Adrenal gland (tissue), 12 donors: ENCODE data around the gene FAM163B. TPM values are rescaled to one million over a fixed set of nuclear protein-coding genes. Genes with fewer than 3 reads are reported as not detected.

ENCODE experiments used
- DNase-seq, 7 donors: peaks; one replicate each; pipeline ENCODE4 v3.0.0-alpha.2; 2019 to 2020
- H3K27ac ChIP-seq, 5 donors: fragments of 200-600 bp; sonication (generic) in 4 of 5; 1 replicate in 3 of 5; 2 replicates in 2 of 5; pipeline versions ENCODE4 v1.5.1 to v1.8.0; 2016 to 2020; ENCODE audit warnings: mild to moderate bottlenecking in 1 of 5
- H3K27me3 ChIP-seq: fragments of 200-600 bp; 2 replicates; pipeline ENCODE4 v1.8.0; 2021
- H3K36me3 ChIP-seq, 2 donors: fragments of 200-600 bp; replicated peaks in 1 of 2; 1 replicate in 1 of 2; 2 replicates in 1 of 2; pipeline versions ENCODE4 v1.5.1 to v1.8.0; 2018 to 2022
- H3K4me1 ChIP-seq, 2 donors: fragments of 200-600 bp; replicated peaks in 1 of 2; 1 replicate in 1 of 2; 2 replicates in 1 of 2; pipeline versions ENCODE4 v1.5.1 to v1.8.0; 2018 to 2021
- H3K4me3 ChIP-seq, 4 donors: fragments of 200-600 bp; sonication (generic) in 3 of 4; one replicate each; pipeline ENCODE4 v1.5.1; 2016 to 2018
- H3K9me3 ChIP-seq, 3 donors: fragments of 200-600 bp; sonication (generic) in 1 of 3; replicated peaks in 1 of 3; 1 replicate in 2 of 3; 2 replicates in 1 of 3; pipeline versions ENCODE4 v1.5.1 to v1.8.0; 2016 to 2021
- CTCF ChIP-seq, 6 experiments: fragments of 450-650 bp in 4 of 6; fragments of 200-600 bp in 2 of 6; sonication (generic) in 1 of 6; IDR thresholded peaks; 1 replicate in 5 of 6; 2 replicates in 1 of 6; pipeline versions ENCODE4 v1.5.1 to v1.8.0; 2016 to 2021; ENCODE audit warnings: antibody characterized with exemption in 6 of 6, mild to moderate bottlenecking in 2 of 6, moderate library complexity in 1 of 6
- POLR2A ChIP-seq, 2 donors: fragments of 450-650 bp; IDR thresholded peaks; one replicate each; pipeline ENCODE4 v1.6.1; 2017; ENCODE audit warnings: antibody characterized with exemption in 2 of 2, mild to moderate bottlenecking in 2 of 2, moderate library complexity in 1 of 2
- WGBS, 4 donors: extraction: QIAGEN DNeasy Blood & Tissue Kit in 2 of 4; methylation state at CpG; one replicate each; pipeline versions ENCODE4 v1.1.5 to v1.1.7; 2013 to 2017; 5-methylcytosine and 5-hydroxymethylcytosine counted together
- intact Hi-C, 2 donors: fragments of 100-400 bp; cut with DNase I; formaldehyde crosslinking; loops; one replicate each; pipeline versions ENCODE4 v1.14.1 to v1.15.0; 2022 to 2023
- polyA plus RNA-seq, 3 donors: library from polyadenylated mRNA; stranded (reverse); fragments of 200-250 nt in 2 of 3; fragments of 350-450 nt in 1 of 3; fragmentation: Illumina TruSeq in 1 of 3; extraction: RNeasy Lipid Tissue Mini Kit (QIAGEN cat#74804) in 1 of 3; gene quantifications; one replicate each; pipeline ENCODE4 v1.2.3, GENCODE V29; 2013 to 2014
- total RNA-seq, 9 donors: library from RNA; depleted of rRNA in 4 of 9; stranded (reverse); fragments of >200 nt in 4 of 9; fragments of 120-200 nt in 1 of 9; fragmentation: NEBNext Ultra II Directional in 1 of 9; extraction: Animal tissue kit (Norgen Biotek cat#: 25700) in 1 of 9; gene quantifications; one replicate each; pipeline versions ENCODE4 v1.1.0 to v1.2.4, GENCODE V29; 2013 to 2023
- donor health status: healthy with polysubstance abuse.
- donor health status: Bipolar disorder and iron deficiency.
- donor health status: DM: yes; HTN: yes; CAD: no.
- donor health status: DM: no; HTN: no; CAD: no.
- donor health status: DM: no; HTN: no; CAD: no.
- donor health status: DM: yes; HTN: yes; CAD: no.

The FAM163B gene
- total and polyA plus RNA-seq, 12 donors: 0.72 to 14.3 (median 2.5) TPM

DNA sequence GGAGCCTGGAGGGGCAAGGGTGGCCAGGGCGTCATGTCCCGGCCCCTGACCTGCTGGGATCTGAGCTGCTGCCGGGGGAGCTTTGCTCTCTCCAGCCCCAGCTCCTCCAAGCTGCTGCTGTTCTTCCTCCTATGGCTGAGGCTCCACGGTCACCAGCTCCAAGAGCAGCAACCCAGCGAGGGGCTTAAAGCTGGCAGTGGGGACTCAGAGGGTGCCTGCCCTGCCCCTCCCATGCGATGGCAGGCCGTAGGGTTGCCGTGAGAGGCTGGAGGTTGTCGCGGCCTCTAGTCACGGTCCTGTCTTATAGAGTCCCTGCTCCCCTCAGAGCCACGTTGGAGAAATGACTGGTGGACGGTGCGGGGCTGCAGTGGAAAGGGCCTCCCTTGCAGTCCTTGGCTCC lies 46.5 kb upstream of the FAM163B start:
- H3K36me3 ChIP-seq: no peaks in the 10 kb centered on the region
- peaks cover 0 to 9% of the 10 kb centered on the region in 2 donors for H3K4me1 ChIP-seq
- no peak for DNase-seq
- H3K9me3 ChIP-seq: no peaks in the 10 kb centered on the region
- intact Hi-C loops: no loop called here
- 39 to 84% (median 64%) methylated on average over 9 to 14 of the region's 14 CpGs for WGBS, 4 donors
- no peak overlapping the region for H3K27ac ChIP-seq
- H3K27me3 ChIP-seq: peaks cover 12% of the 10 kb centered on the region
- TF ChIP-seq CTCF (IDR thresholded peaks at IDR 0.05) (no peak), POLR2A (IDR thresholded peaks at IDR 0.05) (no peak)
- H3K4me3 ChIP-seq: no peak overlapping the region

DNA sequence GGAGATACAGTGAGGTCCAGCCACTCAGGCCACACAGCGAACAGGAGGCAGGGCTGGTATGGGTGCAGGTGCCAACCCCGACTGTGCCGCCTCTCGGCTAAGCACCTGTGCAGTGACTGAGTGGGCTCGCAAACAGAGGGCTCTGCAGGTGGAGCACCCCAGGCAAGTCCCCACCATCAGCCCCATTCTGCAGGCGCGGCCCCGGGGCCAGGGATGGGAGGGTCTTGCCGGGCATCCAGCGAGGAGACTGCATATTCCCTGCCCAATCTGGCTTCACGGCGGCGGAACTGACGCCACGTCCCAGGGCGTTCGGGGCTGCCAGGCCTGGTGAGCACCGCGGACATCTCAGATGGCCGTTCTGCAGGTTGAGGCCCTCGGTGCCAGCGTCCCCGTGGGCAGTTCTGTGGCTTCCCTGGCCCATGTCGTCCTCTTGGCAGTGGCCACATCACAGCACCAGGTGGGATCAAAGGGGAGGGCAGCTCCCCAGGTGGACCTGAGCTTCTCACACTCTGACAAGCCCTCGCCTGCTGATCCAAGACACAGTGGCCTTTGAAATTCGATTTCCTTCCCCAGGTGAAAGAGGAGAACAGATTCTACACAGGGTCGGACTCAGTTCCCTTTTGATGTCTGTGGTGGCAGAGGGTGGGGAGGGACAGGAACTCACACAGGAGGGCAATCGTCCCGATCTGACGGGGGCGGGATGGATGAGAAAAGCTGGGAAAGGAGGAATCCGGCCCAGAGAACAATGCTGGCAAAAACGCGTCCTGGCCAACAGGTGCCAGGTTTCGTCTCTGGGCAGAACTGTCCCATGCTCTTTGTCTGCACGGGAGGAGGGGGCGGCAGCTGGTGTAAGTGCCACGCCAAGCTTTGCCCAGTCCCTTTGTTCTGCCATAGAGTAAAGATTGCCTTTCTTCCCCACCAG lies 45.8 kb upstream of the FAM163B start:
- Histone ChIP-seq H3K4me3 (no peak overlapping the region), H3K27ac (no peak overlapping the region), H3K4me1 (peaks cover 0 to 9% of the 10 kb centered on the region in 2 donors), H3K36me3 (no peaks in the 10 kb centered on the region), H3K9me3 (no peaks in the 10 kb centered on the region), H3K27me3 (peaks cover 12% of the 10 kb centered on the region)
- no peak for TF ChIP-seq POLR2A (IDR thresholded peaks at IDR 0.05)
- no peak for TF ChIP-seq CTCF (IDR thresholded peaks at IDR 0.05)
- WGBS, 4 donors: 60 to 69% (median 63%) methylated on average over 24 to 38 of the region's 38 CpGs
- intact Hi-C loops: no loop called here
- DNase-seq: no peak

- WGBS, 4 donors: 46 to 66% (median 57%) methylated on average over 8 to 9 of the region's 9 CpGs
- Histone ChIP-seq H3K27ac (no peak overlapping the region), H3K9me3 (no peaks in the 10 kb centered on the region), H3K4me3 (no peak overlapping the region), H3K36me3 (no peaks in the 10 kb centered on the region), H3K27me3 (peaks cover 12% of the 10 kb centered on the region), H3K4me1 (peaks cover 0 to 4% of the 10 kb centered on the region in 2 donors)
- intact Hi-C loops: no loop called here
- TF ChIP-seq CTCF (IDR thresholded peaks at IDR 0.05) (no peak), POLR2A (IDR thresholded peaks at IDR 0.05) (no peak)
- DNase-seq: peak in 1 of 7 donors; percentile 59
Measured at GRCh38 chr9:133653638-133654037, 44.4 kb upstream of the FAM163B start.

DNA sequence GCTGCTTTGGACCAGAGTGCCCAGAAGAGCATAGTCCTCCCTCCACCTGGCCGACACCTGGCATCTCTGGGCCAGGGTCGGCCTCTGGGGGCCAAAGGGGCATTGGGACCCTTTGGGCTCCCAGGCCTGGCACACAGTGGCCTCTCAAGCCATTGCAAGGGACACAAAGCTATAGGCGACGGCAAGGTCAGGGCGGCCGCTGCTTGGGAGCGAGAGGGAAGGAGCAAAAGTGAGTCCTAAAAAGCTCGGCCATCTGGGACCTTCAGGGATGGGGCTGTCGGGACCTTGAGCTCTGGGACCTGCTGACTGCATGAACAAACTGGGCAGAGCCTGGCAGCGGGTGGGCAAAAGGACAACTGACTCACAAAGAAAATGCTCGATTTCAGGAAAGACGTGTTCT lies 40.8 kb upstream of the FAM163B start:
- Histone ChIP-seq H3K27ac (no peak overlapping the region), H3K27me3 (no peaks in the 10 kb centered on the region), H3K36me3 (no peaks in the 10 kb centered on the region), H3K9me3 (no peaks in the 10 kb centered on the region), H3K4me1 (no peaks in the 10 kb centered on the region), H3K4me3 (no peak overlapping the region)
- no peak for DNase-seq
- WGBS, 4 donors: 84 to 87% (median 85%) methylated on average over 12 of the region's 12 CpGs
- intact Hi-C loops: no loop called here
- TF ChIP-seq CTCF (IDR thresholded peaks at IDR 0.05): no peak
- TF ChIP-seq POLR2A (IDR thresholded peaks at IDR 0.05): no peak
